NCI-H748 (cell line): ENCODE measurements around the gene YTHDF1.
A peak's percentile ranks its signal among the peaks of the same experiment; 100 is the strongest.

Source experiments
- DNase-seq: peaks from one replicate; lab custom pipeline; 2025; ENCODE audit not compliant: unreplicated experiment; lab: John Stamatoyannopoulos, UW

YTHDF1 gene

DNA sequence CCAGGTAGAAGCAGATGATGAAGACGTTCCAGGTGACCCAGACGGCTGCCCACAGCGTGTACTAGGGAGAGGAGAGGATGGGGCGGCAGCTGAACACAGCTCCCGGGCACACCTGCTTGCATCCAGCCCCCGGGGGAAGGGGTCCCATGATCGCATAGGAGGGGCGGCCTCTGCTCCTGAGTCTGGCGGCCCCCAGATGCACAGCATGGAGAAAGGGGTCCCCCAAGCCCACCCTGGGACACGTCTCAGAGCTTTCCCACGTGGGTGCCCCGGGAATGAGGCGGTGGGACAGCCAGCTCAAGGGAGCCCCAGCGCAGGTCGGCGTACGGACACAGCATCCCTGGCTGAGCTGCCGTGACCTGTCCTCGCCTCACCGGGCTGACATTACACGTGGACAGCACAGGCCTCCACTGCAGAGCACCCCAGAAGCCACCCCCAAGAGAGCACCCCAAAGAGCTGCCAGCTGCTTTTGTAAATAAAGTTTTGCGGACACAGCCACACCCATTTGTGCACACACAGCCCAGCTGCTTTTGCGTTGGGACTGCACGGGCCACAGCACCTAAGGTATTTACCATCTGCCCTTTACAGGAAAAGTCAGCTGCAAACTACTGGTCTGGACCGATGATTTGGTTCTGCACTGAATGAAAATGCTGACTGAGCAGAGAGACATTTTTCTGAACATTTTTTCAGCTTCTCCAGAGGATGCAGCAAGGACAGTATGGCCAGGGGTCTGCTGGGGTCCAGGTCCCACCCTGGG is 33.1 kb upstream of the YTHDF1 start:
- DNase-seq: no peak

DNA sequence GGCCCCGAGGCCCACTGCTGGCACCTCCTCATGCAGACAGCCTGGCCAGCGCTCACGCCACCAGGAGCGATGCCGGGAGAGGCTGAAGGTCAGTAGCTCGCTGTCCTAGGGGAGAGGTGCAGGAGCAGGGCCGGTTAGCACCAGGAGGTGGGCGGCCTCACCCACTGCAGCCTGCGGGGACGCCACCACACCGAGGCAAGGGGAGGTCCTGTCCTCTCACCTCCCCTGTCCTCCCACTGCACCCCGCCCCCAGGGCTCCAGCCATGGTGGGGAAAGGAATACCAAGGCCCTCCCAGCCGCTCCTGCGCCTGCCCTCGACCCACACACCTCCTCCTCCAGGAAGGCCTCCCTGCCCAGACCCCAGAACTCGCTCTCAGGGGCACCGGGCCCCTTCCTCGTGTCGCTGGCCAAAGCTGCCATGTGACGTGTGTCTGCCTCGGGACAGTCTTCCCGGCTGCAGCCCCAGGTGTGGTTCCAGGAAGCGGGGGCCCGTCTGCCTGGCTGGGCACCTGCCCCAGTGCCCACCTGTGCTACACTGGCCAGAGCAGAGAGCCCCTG is 31.8 kb upstream of the YTHDF1 start:
- DNase-seq: no peak

DNA sequence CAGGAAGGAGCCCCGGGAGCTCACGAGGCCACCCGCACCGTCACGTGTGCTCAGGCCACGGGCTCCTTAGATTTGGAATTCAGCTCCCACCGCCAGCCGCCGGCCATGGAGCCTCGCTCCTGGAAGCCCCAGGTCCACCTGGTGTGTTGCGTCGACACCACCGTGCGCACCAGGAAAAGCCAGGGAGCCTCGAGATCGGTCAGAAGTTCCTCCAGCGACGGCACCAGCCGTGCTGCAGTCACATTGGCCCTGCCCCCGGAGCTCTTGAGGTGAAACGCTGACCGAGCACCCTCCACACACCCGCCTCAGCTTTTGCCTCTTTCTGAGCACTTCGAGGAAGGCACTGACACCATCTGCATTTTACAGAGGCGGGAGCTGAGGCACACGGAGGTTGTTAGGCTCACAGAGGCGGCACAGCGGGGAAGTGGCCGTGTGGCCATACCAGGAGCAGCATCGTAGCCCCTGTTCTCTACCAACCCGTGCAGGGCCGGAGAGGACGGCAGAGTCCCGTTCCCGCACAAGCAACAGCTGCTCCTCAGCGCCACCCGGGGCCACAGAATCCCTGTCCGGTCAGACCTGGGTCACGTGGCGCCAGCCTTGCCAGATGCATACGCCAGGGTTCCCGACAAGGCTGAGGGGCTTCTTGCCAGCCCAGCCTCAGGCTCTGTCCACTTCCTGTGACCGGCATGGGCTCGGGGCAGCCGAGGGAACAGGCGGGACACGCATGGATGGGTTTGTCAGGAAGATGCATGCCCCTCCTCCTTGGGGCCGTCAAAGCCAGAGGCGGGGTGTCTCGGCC is 30.8 kb upstream of the YTHDF1 start:
- no peak for DNase-seq

DNA sequence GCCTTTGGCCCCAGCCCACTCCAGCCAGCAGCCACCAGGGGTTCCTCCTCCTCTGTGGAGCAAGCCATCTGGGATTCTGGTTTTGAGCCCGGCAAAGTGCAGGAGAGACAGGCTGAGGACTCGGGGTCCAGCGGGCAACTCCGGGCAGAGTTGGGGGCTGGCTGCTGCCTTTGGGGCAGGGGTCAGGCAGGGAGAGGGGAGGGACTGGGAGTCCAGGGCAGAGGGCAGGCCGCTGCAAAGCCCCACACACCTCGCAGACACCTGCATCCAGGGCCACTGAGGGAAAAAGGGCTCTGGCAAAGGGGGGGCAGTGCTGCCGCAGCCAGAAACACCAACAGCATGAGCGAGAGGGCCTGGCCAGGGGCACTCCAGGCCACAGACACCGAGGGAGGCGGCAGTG is 28.5 kb upstream of the YTHDF1 start:
- DNase-seq: no peak

DNA sequence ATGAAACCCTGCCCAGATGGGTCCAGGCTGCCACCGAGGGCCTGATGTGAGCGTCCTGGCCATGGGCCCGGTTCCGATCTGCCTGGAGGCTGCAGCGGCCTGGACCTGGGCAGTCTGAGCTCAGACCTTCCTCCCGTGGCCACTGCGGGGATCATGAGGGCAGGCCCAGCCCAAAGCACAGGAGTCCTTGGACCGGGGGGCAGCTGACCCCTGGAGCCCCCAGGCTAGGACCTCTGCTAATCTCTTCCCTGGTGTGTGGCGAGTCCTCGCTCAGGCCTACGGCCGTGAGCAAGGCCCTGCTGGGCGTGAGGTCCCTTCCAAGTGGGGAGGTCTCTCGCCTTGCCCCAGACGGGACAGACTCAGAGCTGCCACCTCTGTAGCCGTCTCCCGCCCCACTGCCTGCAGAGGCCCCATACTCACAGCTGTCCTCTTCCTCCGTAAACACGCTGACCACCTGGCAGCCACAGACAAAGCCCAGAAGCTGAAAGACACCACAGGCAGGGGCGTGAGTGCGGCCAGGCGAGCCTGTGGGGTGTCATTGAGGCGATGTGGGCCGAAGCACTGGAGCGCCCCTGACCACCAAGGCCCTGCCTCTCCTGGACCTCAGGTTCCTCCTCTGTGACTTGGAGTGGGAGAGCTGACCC is 27.8 kb upstream of the YTHDF1 start:
- DNase-seq: no peak

DNA sequence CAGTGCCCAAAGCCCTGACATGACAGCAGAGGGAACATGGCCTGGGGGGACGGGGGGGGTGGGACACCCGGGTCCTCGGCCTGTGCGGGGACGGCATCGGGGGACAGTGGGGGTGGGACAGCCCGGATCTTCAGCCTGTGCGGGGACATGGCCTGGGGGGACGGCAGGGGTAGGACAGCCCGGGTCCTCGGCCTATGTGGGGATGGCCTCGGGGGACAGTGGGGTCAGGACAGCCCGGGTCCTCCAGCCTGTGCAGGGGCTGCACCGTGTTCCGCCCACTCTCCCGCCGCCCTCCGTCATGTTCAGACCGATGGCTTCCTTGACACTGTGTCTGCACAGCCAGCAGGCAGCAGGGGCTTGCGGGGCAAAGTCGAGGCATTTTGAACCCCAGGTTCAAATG is 26.8 kb upstream of the YTHDF1 start:
- no peak for DNase-seq

DNA sequence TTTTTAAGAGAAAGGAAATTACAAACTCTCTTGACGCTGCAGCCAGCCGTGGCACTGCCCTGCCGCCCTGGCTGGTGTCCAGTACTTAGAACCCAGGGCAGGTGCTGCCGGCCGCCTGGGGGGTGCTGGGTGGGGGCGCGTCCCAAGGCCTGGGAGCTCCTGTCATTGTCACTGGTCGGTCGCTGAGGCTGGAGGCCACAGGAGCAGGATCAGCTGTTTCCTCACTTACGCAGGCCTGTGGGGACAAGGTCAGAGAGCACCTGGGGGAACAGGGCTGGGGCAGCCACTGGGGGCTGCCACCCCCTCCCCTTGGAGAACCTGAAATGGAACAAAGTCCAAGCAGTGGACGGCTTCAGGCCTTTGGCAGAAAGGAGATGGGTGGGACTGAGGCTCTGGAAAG is 25.3 kb upstream of the YTHDF1 start:
- no peak for DNase-seq

DNA sequence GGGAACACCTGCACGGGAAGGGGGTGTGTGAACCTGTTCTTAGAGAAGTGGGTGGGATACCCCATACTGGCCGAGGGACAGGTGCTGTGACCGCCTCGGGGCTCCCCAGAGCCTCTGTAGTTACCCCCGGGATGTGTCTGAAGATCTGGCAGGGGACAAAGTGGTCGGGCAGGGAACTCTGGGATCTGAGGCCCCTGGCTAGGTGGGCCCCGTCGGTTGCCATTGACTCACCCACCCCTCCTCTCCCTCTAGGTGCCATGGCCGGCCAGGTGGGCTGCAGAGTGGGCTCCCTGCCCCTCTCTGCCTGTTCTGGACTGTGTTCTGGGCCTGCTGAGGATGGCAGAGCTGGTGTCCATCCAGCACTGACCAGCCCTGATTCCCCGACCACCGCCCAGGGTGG is 24.1 kb upstream of the YTHDF1 start:
- no peak for DNase-seq

DNA sequence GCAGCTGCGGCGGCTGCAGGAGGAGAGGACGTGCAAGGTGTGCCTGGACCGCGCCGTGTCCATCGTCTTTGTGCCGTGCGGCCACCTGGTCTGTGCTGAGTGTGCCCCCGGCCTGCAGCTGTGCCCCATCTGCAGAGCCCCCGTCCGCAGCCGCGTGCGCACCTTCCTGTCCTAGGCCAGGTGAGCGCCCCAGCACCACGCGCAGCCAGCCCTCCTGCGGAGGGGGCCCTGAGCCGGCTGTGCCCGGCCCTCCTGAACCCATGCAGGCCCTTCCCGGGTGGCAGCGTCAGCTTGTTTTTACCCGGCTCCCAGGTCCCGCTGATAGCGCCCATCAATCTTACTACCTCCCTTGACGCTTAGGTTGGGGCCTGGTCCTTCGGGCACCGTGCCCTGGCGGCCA is 23.5 kb upstream of the YTHDF1 start:
- no peak for DNase-seq

DNA sequence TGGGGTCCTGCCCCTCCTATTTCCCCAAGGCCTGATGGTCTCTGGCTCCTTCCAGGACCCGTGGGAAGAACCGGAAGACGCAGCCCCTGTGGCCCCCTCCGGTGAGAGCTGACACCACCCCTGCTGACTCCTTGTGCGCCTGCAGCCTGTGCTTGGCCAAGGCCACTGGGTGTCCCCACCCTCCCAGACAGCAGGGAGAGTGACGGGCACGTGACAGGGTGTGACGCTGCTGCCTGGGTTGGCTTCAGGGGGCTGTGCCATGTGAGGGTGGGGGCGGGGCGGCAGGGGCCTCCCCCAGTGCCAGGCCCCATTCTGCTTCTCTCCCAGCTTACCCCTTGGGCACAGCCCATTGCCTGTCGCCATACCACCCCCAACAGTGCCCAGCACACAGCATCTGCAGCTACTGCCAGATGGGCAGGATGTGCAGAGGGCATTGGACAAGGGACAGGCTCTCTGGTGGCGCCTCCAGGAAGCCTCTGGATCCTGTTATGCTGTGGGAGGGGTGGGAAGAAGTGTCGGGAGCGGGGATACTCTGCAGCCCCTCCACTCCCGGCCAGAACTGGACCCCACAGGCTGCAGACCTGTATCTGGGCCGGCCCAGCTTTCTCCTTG is 22.7 kb upstream of the YTHDF1 start:
- no peak for DNase-seq

DNA sequence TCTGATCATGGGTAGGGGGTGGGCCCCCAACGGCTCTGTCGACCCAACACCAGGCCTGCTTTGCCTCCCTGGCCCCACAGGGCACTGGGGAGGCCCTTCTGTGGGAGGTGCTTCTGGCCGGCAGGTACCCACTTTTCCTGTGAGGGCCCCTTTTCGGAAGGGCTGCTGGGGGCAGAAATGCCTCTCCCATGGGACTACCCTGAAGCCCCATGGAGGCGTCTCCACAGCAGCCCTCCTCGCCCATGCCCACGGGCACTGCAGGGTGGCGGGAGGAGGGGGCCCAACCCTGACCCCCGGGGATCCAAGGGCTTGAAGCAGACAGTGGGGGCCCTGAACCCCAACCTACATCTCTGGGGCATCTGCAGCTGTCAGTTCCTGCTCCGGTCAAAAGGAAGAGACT is 22.1 kb upstream of the YTHDF1 start:
- DNase-seq: no peak

DNA sequence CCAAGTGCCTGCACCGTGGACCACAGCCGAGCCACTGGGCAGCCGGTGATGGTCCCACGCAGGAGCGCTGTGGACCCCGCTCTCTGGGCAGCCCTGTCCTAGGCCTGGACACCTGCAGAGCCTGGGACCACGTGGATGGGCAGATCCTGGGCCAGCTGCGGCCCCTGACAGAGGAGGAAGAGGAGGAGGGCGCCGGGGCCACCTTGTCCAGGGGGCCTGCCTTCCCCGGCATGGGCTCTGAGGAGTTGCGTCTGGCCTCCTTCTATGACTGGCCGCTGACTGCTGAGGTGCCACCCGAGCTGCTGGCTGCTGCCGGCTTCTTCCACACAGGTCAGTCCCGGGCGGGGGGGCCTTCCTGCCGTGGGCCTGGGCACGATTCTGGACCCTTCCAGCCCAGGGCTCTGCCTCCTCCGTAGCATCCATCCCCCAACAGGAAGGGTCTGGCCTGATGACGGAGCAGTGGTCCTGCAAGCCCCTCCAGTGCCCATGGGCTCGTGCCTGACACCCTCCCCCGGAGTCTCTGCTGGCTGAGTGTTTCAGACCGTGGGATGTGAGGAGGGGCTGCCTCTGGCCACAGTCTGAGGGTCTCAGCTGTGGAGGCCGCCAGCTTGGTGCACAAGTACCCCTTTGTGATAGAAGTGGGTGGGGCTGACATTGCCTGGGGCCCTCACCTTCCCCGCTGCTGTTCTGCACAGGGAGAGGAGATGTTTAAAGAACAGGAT is 20.3 kb upstream of the YTHDF1 start:
- no peak for DNase-seq

DNA sequence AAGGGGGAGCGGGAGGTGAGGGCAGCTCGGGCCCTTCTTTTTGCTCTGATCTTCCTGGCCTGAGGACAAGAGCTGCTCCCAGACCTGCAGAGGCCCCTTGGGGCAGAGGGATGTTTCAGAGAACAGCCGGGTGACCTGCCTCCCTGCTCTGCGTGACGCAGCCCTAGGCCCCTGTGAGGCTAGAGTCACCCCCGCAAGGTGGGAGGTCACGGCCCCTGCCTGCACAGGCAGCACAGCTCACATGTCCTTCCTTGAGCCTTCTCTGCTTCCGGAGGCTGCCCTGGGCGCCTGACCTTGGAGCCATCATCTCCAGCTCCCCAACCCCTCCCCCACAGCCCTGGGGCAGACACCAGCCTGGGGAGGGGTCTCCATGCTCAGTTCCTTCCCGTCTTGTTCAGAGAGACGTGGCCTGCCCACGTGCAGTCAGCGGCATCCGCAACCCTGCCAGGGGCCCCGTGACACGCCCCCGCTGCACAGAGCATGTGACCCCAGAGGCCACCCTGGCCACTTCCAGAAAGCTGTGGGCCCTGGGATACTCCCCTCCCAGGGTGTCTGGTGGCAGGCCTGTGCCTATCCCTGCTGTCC is 19.6 kb upstream of the YTHDF1 start, which contains the start of gene BIRC7:
Gene BIRC7 (plus strand): TSS at position 507 of the 585 bp plus-strand sequence. CDS start 192 bp downstream, outside the sequence.
- no peak for DNase-seq

DNA sequence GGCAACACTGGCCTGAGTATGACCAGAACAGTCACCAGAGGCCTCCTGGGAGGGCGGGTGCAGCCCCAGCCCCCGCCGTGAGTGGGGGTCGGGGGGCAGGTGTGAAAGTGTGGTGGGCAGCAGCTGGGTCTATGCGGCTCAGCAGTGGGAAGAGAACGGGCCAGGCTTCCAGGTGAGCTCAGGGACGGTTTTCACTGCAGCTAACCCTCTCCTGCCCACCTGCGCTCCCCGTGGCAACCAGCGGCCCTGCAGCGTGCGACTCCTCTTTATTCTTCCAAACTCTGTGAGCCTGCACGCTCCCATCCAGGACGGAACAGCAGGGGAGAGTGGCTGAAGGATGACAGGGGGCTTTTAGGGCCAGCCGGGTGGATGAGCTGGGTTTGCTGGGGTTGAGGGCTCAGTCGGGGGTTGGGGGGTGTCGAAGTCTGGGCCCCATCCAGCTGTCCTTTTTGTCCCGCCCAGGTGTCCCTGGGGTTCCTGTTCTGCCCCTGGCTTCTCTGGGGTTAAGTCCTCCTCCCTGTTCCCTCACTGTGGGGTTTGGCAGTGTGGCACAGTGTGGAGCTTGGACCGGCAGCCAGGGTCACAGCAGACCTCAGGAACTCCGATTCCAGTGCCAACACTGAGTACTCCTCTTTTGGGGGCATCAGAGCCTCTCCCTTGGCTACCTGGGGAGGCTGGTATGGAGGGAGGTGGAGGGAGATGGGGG is 18.9 kb upstream of the YTHDF1 start:
- DNase-seq: peak; percentile 9

DNA sequence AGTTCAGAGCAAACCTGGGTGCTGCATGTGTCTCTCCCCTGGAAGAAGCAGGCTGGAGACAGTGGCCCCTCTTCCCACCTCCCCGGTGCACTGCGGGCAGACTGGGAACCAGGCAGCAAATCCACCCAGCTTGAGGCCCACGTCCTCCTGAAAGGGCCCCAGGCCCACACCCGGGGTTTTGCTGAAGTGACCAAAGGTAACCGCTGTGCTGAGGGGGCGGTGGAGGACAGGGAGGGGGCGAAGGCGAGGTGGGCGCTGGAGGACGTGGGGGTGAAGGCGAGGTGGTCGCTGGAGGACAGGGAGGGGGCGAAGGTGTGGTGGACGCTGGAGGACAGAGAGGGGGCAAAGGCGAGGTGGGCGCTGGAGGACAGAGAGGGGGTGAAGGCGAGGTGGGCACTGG is 18.0 kb upstream of the YTHDF1 start:
- DNase-seq: no peak

DNA sequence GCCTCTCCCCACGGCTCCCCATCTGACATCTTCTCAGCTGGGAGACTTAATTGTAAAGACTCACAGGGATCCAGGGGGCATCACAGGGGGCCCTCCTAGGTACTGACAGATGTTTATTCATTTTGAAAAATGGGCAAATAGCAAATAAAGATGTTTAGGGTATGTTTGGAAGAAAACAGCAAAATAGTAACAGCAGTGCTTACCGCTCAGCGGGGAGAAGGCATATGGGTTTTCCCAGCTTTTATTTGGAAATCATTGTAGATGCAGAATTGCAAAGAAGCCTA is 17.1 kb upstream of the YTHDF1 start:
- no peak for DNase-seq

DNA sequence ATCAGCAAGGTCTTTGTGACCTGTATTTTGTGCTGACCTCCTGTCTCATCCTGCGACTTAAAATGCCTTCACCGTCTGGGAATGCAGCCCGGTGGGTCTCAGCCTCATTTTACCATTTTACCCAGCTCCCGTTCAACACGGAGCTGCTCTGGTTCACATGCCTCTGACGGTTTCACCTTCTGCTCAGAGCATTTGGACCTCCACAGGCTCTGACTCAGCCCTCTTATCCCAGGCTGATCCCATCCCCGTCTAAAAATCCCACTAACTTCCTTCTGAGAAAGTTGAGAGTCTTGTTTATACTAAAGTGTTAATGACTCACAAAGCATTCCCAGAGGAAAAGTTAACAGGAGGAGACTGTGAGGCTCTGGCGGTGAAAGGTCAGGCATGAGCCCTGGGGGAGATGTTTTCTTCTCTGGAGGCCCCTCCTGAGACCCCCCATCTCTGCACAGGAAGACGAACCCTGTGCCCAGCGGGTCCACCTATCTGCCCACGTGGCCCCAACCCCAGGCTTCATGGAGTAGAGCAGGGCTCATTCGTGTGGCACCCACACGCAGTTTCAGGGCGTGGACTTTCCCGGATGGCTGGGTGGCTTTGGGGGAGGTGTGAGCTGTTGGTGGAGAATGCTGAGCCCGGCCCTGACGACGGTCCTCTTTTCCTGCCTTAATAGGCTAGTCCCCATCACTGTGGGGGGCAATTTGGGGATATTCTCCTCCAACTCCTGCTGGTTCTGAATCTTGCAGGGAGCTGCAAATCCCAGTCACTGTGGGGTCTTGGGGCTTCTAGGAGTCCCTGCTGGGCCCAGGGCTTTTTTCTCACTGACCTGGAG is 16.5 kb upstream of the YTHDF1 start:
- DNase-seq: no peak

DNA sequence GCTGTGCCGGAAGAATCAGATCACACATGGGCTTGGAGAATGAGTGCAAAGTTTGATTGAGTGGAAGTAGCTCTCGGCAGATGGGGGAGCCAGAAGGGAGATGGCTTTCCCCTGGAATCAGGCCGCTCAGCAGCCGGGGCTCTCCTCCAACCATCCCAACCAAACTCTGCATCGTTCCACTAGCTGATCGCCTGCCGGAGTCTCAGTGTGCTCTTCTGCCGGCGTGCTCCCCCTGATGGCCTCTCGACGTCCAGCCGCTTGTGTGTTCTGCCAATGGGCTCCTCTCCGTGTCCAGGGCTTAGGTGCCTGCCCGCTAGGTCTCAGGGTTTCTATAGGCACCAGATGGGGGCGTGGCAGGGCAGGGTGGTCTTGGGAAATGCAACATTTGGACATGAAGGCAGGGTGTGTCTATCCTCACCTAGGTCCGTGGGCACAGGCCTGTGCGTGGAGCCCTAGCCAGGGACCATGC is 14.9 kb upstream of the YTHDF1 start:
- DNase-seq: peak; percentile 13

DNA sequence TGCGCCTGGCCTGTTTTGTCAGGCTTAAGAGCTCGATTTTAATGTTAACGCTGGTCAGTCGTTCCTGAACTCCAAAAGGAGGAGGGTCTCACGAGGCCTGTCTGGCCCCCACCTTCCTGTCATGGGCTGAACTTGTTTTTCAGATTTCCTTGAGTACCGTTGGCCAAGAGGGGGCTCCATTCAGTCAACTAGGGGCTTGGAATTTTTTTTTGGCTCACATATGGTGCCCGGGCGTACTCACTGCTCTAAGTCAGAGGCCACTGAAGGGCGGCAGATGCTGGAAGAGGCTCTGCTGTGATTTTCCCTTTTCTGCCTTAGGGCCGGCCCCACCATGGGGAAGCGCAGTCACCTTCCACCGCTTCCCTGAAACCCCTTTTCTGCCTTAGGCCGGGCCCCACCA is 12.9 kb upstream of the YTHDF1 start:
- DNase-seq: no peak
